ENCODE data around the gene DERA.

DERA gene

DNA sequence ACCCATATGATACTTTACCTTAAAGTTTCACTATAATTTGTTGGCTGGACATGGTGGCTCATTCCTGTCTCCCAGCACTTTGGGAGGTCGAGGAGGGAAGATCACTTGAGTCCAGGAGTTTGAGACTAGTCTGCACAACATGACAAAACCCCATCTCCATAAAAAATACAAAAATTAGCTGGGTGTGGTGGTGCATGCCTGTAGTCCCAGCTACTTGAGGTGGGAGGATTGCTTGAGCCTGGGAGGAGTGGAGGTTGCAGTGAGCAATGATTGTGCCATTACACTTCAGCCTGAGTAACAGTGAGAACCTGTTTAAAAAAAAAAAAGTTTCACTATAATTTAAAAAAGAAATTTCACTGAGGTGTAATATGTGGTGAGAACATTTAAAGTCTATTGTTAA, 21.2 kb downstream of the DERA start:
- H4K20me1 ChIP-seq (ENCODE audit: insufficient read depth, low read length), result peaks cover 4% of the 10 kb centered on the region
- H3K9me3 ChIP-seq (ENCODE audit: insufficient read depth, low read length, severe bottlenecking), result no peaks in the 10 kb centered on the region
- peaks cover 2% of the 10 kb centered on the region; the same call in 1 of the 2 replicates for H3K79me2 ChIP-seq (ENCODE audit: insufficient read depth, low read length)
- TF ChIP-seq EZH2 (IDR thresholded peaks at IDR 0.05; ENCODE audit: borderline replicate concordance, low read depth, low read length, severe bottlenecking) (no peak), CTCF (IDR thresholded peaks at IDR 0.05; ENCODE audit: borderline replicate concordance, extremely low read depth, low read length, poor library complexity, severe bottlenecking) (no peak)
- H2AFZ ChIP-seq (ENCODE audit: low read depth, low read length), result no peak overlapping the region
- no peaks in the 10 kb centered on the region for H3K4me1 ChIP-seq (ENCODE audit: insufficient read depth, low read length)
- H3K27me3 ChIP-seq (ENCODE audit: insufficient read depth, low read length, poor library complexity), result no peaks in the 10 kb centered on the region
- ATAC-seq (ENCODE audit: insufficient read depth, low read depth), result no peak
- H3K4me3 ChIP-seq (ENCODE audit: low read depth in 1 of 2, low read length in 2 of 2), result no peak overlapping the region
- no peak overlapping the region for H3K27ac ChIP-seq (ENCODE audit: low read length)
- DNase-seq, result no peak
- no peak overlapping the region for H3K4me2 ChIP-seq (ENCODE audit: insufficient read depth, low read length)
- no peak overlapping the region for H3K9ac ChIP-seq (ENCODE audit: low read depth, low read length)
- no peaks in the 10 kb centered on the region for H3K36me3 ChIP-seq (ENCODE audit: insufficient read depth, low read length)

DNA sequence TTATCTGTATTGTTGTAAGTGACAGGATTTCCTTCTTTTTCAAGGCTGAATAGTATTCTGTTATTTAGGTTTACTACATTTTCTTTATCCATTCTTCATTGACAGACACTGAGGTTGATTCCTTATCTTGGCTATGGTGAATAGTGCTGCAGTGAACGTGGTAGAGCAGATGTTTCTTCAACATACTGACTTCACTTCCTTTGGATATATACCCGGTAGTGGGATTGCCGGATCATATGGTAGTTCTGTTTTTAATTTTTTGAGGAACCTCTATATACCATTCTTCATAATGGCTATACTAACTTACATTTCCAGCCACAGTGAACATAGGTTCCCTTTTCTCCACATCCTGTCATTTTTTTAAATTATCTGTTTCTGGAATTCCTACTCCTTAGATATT, 21.8 kb downstream of the DERA start:
- Histone ChIP-seq H2AFZ (ENCODE audit: low read depth, low read length) (no peak overlapping the region), H3K9me3 (ENCODE audit: insufficient read depth, low read length, severe bottlenecking) (no peaks in the 10 kb centered on the region), H3K79me2 (ENCODE audit: insufficient read depth, low read length) (peaks cover 2% of the 10 kb centered on the region; the same call in 1 of the 2 replicates), H3K4me2 (ENCODE audit: insufficient read depth, low read length) (no peak overlapping the region), H3K4me3 (ENCODE audit: low read depth in 1 of 2, low read length in 2 of 2) (no peak overlapping the region), H3K27me3 (ENCODE audit: insufficient read depth, low read length, poor library complexity) (no peaks in the 10 kb centered on the region), H3K36me3 (ENCODE audit: insufficient read depth, low read length) (no peaks in the 10 kb centered on the region), H4K20me1 (ENCODE audit: insufficient read depth, low read length) (peaks cover 4% of the 10 kb centered on the region), H3K4me1 (ENCODE audit: insufficient read depth, low read length) (no peaks in the 10 kb centered on the region), H3K27ac (ENCODE audit: low read length) (no peak overlapping the region), H3K9ac (ENCODE audit: low read depth, low read length) (no peak overlapping the region)
- DNase-seq (no peak), ATAC-seq (ENCODE audit: insufficient read depth, low read depth) (no peak)
- TF ChIP-seq CTCF (IDR thresholded peaks at IDR 0.05; ENCODE audit: borderline replicate concordance, extremely low read depth, low read length, poor library complexity, severe bottlenecking), result no peak
- TF ChIP-seq EZH2 (IDR thresholded peaks at IDR 0.05; ENCODE audit: borderline replicate concordance, low read depth, low read length, severe bottlenecking), result no peak

- Histone ChIP-seq H3K9ac (ENCODE audit: low read depth, low read length) (no peak overlapping the region), H3K9me3 (ENCODE audit: insufficient read depth, low read length, severe bottlenecking) (no peaks in the 10 kb centered on the region), H3K27ac (ENCODE audit: low read length) (no peak overlapping the region), H3K36me3 (ENCODE audit: insufficient read depth, low read length) (no peaks in the 10 kb centered on the region), H3K4me2 (ENCODE audit: insufficient read depth, low read length) (no peak overlapping the region), H3K27me3 (ENCODE audit: insufficient read depth, low read length, poor library complexity) (no peaks in the 10 kb centered on the region), H3K4me1 (ENCODE audit: insufficient read depth, low read length) (0 out of 2 replicates have a peak, but pooled peaks cover under 1% of the 10 kb centered on the region), H2AFZ (ENCODE audit: low read depth, low read length) (no peak overlapping the region), H4K20me1 (ENCODE audit: insufficient read depth, low read length) (peaks cover 3% of the 10 kb centered on the region; the same call in 1 of the 2 replicates), H3K4me3 (ENCODE audit: low read depth in 1 of 2, low read length in 2 of 2) (no peak overlapping the region), H3K79me2 (ENCODE audit: insufficient read depth, low read length) (peaks cover 3% of the 10 kb centered on the region)
- TF ChIP-seq CTCF (IDR thresholded peaks at IDR 0.05; ENCODE audit: borderline replicate concordance, extremely low read depth, low read length, poor library complexity, severe bottlenecking) (no peak), EZH2 (IDR thresholded peaks at IDR 0.05; ENCODE audit: borderline replicate concordance, low read depth, low read length, severe bottlenecking) (no peak)
- DNase-seq (no peak), ATAC-seq (ENCODE audit: insufficient read depth, low read depth) (no peak)
Measured at GRCh38 chr12:15933751-15934150, 22.6 kb downstream of the DERA start.

- H2AFZ ChIP-seq (ENCODE audit: low read depth, low read length), result no peak overlapping the region
- no peaks in the 10 kb centered on the region for H3K27me3 ChIP-seq (ENCODE audit: insufficient read depth, low read length, poor library complexity)
- no peak overlapping the region for H3K27ac ChIP-seq (ENCODE audit: low read length)
- H3K9ac ChIP-seq (ENCODE audit: low read depth, low read length), result no peak overlapping the region
- no peak overlapping the region for H3K4me3 ChIP-seq (ENCODE audit: low read depth in 1 of 2, low read length in 2 of 2)
- no peaks in the 10 kb centered on the region for H3K36me3 ChIP-seq (ENCODE audit: insufficient read depth, low read length)
- DNase-seq, result no peak
- no peak for ATAC-seq (ENCODE audit: insufficient read depth, low read depth)
- no peak for TF ChIP-seq CTCF (IDR thresholded peaks at IDR 0.05; ENCODE audit: borderline replicate concordance, extremely low read depth, low read length, poor library complexity, severe bottlenecking)
- no peak for TF ChIP-seq EZH2 (IDR thresholded peaks at IDR 0.05; ENCODE audit: borderline replicate concordance, low read depth, low read length, severe bottlenecking)
- no peaks in the 10 kb centered on the region for H3K9me3 ChIP-seq (ENCODE audit: insufficient read depth, low read length, severe bottlenecking)
- peaks cover 4% of the 10 kb centered on the region for H3K79me2 ChIP-seq (ENCODE audit: insufficient read depth, low read length)
- no peaks in the 10 kb centered on the region; the same call in 1 of the 2 replicates for H4K20me1 ChIP-seq (ENCODE audit: insufficient read depth, low read length)
- peaks cover 5% of the 10 kb centered on the region; the same call in 1 of the 2 replicates for H3K4me1 ChIP-seq (ENCODE audit: insufficient read depth, low read length)
- H3K4me2 ChIP-seq (ENCODE audit: insufficient read depth, low read length), result no peak overlapping the region
Measured at GRCh38 chr12:15936751-15937150, 25.6 kb downstream of the DERA start.

Measured in DND-41 (cell line).